WTC11 (cell line): Measurements from ENCODE around the gene SELENON. TPM values are rescaled to one million over a fixed set of nuclear protein-coding genes. Genes with fewer than 3 reads are reported as not detected.

Experiments used
- ATAC-seq: fragments of 200-7000 bp; cut with Tn5 transposase; 2 replicates; pipeline ENCODE4 v1.10.0; 2021; ENCODE audit warnings: mild to moderate bottlenecking, moderate library complexity
- CTCF ChIA-PET: fragments of 300-600 bp; sonication (Branson Sonifier 250); formaldehyde crosslinking; loops from one replicate; lab custom pipeline; 2021; ENCODE audit warnings: antibody characterized with exemption; lab: Charles Lee
- POLR2A ChIA-PET: fragments of 350-600 bp; sonication (Branson Sonifier 250); formaldehyde crosslinking; loops from one replicate; lab custom pipeline; 2021; ENCODE audit warnings: antibody characterized with exemption; lab: Charles Lee
- DNase-seq: peaks from one replicate; pipeline ENCODE4 v3.0.0; 2021; ENCODE audit warnings: low spot score
- H3K27ac Mint-ChIP-seq: 2 replicates; pipeline ENCODE4 v1.8.0; 2021; ENCODE audit warnings: mixed read lengths
- H3K27me3 Mint-ChIP-seq: 2 replicates; pipeline ENCODE4 v1.8.0; 2021; ENCODE audit warnings: low read depth, mild to moderate bottlenecking, moderate library complexity, mixed read lengths
- H3K36me3 Mint-ChIP-seq: 2 replicates; pipeline ENCODE4 v1.8.0; 2021; ENCODE audit warnings: mixed read lengths
- H3K4me1 Mint-ChIP-seq: 2 replicates; pipeline ENCODE4 v1.8.0; 2022; ENCODE audit warnings: mixed read lengths
- H3K4me3 Mint-ChIP-seq: 2 replicates; pipeline ENCODE4 v1.8.0; 2021; ENCODE audit warnings: mild to moderate bottlenecking, moderate library complexity, mixed read lengths
- H3K9me3 Mint-ChIP-seq: 2 replicates; pipeline ENCODE4 v1.8.0; 2021; ENCODE audit warnings: mixed read lengths
- CREM ChIP-seq: sonication (generic); formaldehyde crosslinking; IDR thresholded peaks from 2 replicates; pipeline ENCODE4 v1.8.1; 2022; ENCODE audit warnings: mild to moderate bottlenecking, missing genetic modification reagents, moderate library complexity
- ELF4 ChIP-seq: sonication (generic); formaldehyde crosslinking; IDR thresholded peaks from 2 replicates; pipeline ENCODE4 v1.8.1; 2022; ENCODE audit warnings: low read depth, mild to moderate bottlenecking, moderate library complexity, missing genetic modification reagents
- GTF2I ChIP-seq: fragments of 250-450 bp; sonication (Bioruptor Pico); conservative IDR thresholded peaks from 2 replicates; pipeline ENCODE4 v1.4.0; 2021; ENCODE audit warnings: mild to moderate bottlenecking
- IRF2 ChIP-seq: sonication (generic); formaldehyde crosslinking; IDR thresholded peaks from 2 replicates; pipeline ENCODE4 v1.8.0; 2022; ENCODE audit warnings: low read depth, missing genetic modification reagents, borderline replicate concordance
- MYBL2 ChIP-seq: sonication (generic); formaldehyde crosslinking; IDR thresholded peaks from 2 replicates; pipeline ENCODE4 v1.8.1; 2023; ENCODE audit warnings: mild to moderate bottlenecking, moderate library complexity, missing genetic modification reagents
- NFYB ChIP-seq: sonication (generic); formaldehyde crosslinking; conservative IDR thresholded peaks from 2 replicates; pipeline ENCODE4 v1.8.0; 2022; ENCODE audit warnings: low read depth, missing genetic modification reagents
- NR3C1 ChIP-seq: sonication (generic); formaldehyde crosslinking; conservative IDR thresholded peaks from 2 replicates; pipeline ENCODE4 v1.8.1; 2023; ENCODE audit warnings: low read depth, mild to moderate bottlenecking, missing genetic modification reagents
- RORB ChIP-seq: fragments of 250-450 bp; sonication (Bioruptor Pico); IDR thresholded peaks from 2 replicates; pipeline ENCODE4 v1.9.0; 2021; ENCODE audit warnings: mild to moderate bottlenecking
- SMAD3 ChIP-seq: sonication (generic); formaldehyde crosslinking; IDR thresholded peaks from 2 replicates; pipeline ENCODE4 v1.8.0; 2022; ENCODE audit warnings: missing genetic modification reagents, mild to moderate bottlenecking, borderline replicate concordance
- TCF7 ChIP-seq: sonication (generic); formaldehyde crosslinking; IDR thresholded peaks from 2 replicates; pipeline ENCODE4 v1.8.0; 2022; ENCODE audit warnings: mild to moderate bottlenecking, low read depth, missing genetic modification reagents, moderate library complexity
- ZNF121 ChIP-seq: sonication (generic); formaldehyde crosslinking; IDR thresholded peaks from 2 replicates; pipeline ENCODE4 v1.8.0; 2023; ENCODE audit warnings: missing genetic modification reagents
- ZNF138 ChIP-seq: sonication (generic); formaldehyde crosslinking; conservative IDR thresholded peaks from 2 replicates; pipeline ENCODE4 v1.8.1; 2022; ENCODE audit warnings: mild to moderate bottlenecking, moderate library complexity, missing genetic modification reagents
- ZNF219 ChIP-seq: sonication (generic); formaldehyde crosslinking; IDR thresholded peaks from 2 replicates; pipeline ENCODE4 v1.8.0; 2023; ENCODE audit warnings: missing genetic modification reagents, mild to moderate bottlenecking, borderline replicate concordance
- ZNF232 ChIP-seq: sonication (generic); formaldehyde crosslinking; IDR thresholded peaks from 2 replicates; pipeline ENCODE4 v1.8.0; 2022; ENCODE audit warnings: mild to moderate bottlenecking, missing genetic modification reagents
- total RNA-seq: library from RNA; stranded (reverse); gene quantifications from 3 replicates; pipeline ENCODE4 v1.2.3, GENCODE V29; 2021
- TF ChIP-seq, protein P1 (sequence below): fragments of 250-450 bp; sonication (Bioruptor Pico); IDR thresholded peaks from 2 replicates; pipeline ENCODE4 v1.9.0; 2021; ENCODE audit warnings: mild to moderate bottlenecking, borderline replicate concordance
- TF ChIP-seq, protein P2 (sequence below): sonication (generic); formaldehyde crosslinking; IDR thresholded peaks from 2 replicates; pipeline ENCODE4 v1.8.0; 2023; ENCODE audit warnings: missing genetic modification reagents, mild to moderate bottlenecking, borderline replicate concordance
- TF ChIP-seq, protein P3 (sequence below): sonication (generic); formaldehyde crosslinking; IDR thresholded peaks from 2 replicates; pipeline ENCODE4 v1.8.1; 2022; ENCODE audit warnings: mild to moderate bottlenecking, missing genetic modification reagents, moderate library complexity, borderline replicate concordance

The SELENON gene
- total RNA-seq, 1 experiment from 2014 or later, result 80.2 TPM

DNA sequence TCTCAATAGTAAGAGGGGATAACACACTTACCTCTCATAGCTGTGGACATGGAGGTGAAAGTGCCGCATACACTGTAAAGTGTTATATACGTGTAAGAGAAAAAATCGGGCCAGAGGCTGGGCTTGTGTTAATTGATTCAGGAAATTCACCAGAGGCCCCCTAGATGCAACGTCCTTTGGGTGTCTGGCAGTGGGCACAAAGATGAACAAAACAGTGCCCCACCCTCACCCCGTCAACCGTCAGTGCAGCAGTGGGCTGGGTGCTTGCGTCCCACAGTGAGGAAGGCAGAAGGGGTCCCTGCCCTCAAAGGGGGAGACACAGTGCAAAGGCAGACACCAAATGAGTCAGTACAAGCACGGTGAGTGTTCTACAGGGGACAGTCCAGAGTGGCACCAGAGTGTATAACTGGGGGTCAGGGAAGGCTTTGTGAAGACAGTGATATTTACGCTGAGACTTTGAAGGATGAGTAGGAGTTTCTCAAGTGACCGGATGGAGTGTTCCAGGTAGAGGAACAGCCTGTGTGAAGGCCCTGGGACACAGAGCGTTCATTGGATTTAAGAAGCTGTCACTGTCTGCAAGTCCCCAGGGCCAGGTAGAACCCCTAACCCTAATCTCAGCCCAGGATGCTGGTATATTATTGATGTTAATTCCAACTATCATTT is 13.2 kb downstream of the SELENON start:
- H3K27ac Mint-ChIP-seq, result no peak overlapping the region
- H3K9me3 Mint-ChIP-seq, result no peaks in the 10 kb centered on the region
- ATAC-seq (no peak), DNase-seq (no peak)
- H3K27me3 Mint-ChIP-seq, result no peaks in the 10 kb centered on the region
- peaks cover 11% of the 10 kb centered on the region for H3K4me1 Mint-ChIP-seq
- ChIA-PET POLR2A (no interaction called here), CTCF (interaction anchor here (1.0 kb wide), 1 partner anchor 238 kb away, joined by 4 read pairs; no protein-coding TSS in a partner anchor)
- TF ChIP-seq, protein P1, sequence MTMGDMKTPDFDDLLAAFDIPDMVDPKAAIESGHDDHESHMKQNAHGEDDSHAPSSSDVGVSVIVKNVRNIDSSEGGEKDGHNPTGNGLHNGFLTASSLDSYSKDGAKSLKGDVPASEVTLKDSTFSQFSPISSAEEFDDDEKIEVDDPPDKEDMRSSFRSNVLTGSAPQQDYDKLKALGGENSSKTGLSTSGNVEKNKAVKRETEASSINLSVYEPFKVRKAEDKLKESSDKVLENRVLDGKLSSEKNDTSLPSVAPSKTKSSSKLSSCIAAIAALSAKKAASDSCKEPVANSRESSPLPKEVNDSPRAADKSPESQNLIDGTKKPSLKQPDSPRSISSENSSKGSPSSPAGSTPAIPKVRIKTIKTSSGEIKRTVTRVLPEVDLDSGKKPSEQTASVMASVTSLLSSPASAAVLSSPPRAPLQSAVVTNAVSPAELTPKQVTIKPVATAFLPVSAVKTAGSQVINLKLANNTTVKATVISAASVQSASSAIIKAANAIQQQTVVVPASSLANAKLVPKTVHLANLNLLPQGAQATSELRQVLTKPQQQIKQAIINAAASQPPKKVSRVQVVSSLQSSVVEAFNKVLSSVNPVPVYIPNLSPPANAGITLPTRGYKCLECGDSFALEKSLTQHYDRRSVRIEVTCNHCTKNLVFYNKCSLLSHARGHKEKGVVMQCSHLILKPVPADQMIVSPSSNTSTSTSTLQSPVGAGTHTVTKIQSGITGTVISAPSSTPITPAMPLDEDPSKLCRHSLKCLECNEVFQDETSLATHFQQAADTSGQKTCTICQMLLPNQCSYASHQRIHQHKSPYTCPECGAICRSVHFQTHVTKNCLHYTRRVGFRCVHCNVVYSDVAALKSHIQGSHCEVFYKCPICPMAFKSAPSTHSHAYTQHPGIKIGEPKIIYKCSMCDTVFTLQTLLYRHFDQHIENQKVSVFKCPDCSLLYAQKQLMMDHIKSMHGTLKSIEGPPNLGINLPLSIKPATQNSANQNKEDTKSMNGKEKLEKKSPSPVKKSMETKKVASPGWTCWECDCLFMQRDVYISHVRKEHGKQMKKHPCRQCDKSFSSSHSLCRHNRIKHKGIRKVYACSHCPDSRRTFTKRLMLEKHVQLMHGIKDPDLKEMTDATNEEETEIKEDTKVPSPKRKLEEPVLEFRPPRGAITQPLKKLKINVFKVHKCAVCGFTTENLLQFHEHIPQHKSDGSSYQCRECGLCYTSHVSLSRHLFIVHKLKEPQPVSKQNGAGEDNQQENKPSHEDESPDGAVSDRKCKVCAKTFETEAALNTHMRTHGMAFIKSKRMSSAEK (CRISPR knock-in tag), result no peak
- TF ChIP-seq CREM (CRISPR knock-in tag) (no peak), GTF2I (CRISPR knock-in tag) (no peak), NFYB (CRISPR knock-in tag) (no peak), SMAD3 (CRISPR knock-in tag) (no peak), MYBL2 (CRISPR knock-in tag) (no peak), RORB (CRISPR knock-in tag) (no peak), ZNF121 (CRISPR knock-in tag) (no peak), IRF2 (CRISPR knock-in tag) (no peak), TCF7 (no peak), ZNF138 (CRISPR knock-in tag) (no peak), ZNF232 (no peak), ELF4 (CRISPR knock-in tag) (no peak), ZNF219 (no peak), NR3C1 (CRISPR knock-in tag) (no peak)
- TF ChIP-seq, protein P2, sequence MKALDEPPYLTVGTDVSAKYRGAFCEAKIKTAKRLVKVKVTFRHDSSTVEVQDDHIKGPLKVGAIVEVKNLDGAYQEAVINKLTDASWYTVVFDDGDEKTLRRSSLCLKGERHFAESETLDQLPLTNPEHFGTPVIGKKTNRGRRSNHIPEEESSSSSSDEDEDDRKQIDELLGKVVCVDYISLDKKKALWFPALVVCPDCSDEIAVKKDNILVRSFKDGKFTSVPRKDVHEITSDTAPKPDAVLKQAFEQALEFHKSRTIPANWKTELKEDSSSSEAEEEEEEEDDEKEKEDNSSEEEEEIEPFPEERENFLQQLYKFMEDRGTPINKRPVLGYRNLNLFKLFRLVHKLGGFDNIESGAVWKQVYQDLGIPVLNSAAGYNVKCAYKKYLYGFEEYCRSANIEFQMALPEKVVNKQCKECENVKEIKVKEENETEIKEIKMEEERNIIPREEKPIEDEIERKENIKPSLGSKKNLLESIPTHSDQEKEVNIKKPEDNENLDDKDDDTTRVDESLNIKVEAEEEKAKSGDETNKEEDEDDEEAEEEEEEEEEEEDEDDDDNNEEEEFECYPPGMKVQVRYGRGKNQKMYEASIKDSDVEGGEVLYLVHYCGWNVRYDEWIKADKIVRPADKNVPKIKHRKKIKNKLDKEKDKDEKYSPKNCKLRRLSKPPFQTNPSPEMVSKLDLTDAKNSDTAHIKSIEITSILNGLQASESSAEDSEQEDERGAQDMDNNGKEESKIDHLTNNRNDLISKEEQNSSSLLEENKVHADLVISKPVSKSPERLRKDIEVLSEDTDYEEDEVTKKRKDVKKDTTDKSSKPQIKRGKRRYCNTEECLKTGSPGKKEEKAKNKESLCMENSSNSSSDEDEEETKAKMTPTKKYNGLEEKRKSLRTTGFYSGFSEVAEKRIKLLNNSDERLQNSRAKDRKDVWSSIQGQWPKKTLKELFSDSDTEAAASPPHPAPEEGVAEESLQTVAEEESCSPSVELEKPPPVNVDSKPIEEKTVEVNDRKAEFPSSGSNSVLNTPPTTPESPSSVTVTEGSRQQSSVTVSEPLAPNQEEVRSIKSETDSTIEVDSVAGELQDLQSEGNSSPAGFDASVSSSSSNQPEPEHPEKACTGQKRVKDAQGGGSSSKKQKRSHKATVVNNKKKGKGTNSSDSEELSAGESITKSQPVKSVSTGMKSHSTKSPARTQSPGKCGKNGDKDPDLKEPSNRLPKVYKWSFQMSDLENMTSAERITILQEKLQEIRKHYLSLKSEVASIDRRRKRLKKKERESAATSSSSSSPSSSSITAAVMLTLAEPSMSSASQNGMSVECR, result no peak
- TF ChIP-seq, protein P3, sequence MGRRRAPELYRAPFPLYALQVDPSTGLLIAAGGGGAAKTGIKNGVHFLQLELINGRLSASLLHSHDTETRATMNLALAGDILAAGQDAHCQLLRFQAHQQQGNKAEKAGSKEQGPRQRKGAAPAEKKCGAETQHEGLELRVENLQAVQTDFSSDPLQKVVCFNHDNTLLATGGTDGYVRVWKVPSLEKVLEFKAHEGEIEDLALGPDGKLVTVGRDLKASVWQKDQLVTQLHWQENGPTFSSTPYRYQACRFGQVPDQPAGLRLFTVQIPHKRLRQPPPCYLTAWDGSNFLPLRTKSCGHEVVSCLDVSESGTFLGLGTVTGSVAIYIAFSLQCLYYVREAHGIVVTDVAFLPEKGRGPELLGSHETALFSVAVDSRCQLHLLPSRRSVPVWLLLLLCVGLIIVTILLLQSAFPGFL (CRISPR knock-in tag), result no peak
- no peak overlapping the region for H3K4me3 Mint-ChIP-seq
- peaks cover 14% of the 10 kb centered on the region; the same call in 1 of the 2 replicates for H3K36me3 Mint-ChIP-seq
